Erythroblast (primary cell): ENCODE measurements around the gene SEC24A.

Experiments
- GATA1 ChIP-seq: IDR thresholded peaks from 2 replicates; pipeline ENCODE4 v1.6.1; 2011; ENCODE audit warnings: low read depth, mild to moderate bottlenecking, control low read depth, low read length, moderate library complexity
- POLR2A ChIP-seq: IDR thresholded peaks from 2 replicates; pipeline ENCODE4 v1.6.1; 2011; ENCODE audit warnings: mild to moderate bottlenecking, low read length

GRCh38 chr5:134714541-134714940 is 66.0 kb downstream of the SEC24A start:
- TF ChIP-seq POLR2A = no peak
- no peak for TF ChIP-seq GATA1
